ENCODE data around the gene ZXDC. TPM values are rescaled to one million over a fixed set of nuclear protein-coding genes. Genes with fewer than 3 reads are reported as not detected.
A peak's percentile ranks its signal among the peaks of the same experiment; 100 is the strongest.

The ZXDC gene
- total and polyA plus RNA-seq, 9 of the 15 experiments (the other 6 are each of a cell fraction or from before 2014, with no cell fraction given), result 0.59 to 13.4 (median 7.3) TPM

DNA sequence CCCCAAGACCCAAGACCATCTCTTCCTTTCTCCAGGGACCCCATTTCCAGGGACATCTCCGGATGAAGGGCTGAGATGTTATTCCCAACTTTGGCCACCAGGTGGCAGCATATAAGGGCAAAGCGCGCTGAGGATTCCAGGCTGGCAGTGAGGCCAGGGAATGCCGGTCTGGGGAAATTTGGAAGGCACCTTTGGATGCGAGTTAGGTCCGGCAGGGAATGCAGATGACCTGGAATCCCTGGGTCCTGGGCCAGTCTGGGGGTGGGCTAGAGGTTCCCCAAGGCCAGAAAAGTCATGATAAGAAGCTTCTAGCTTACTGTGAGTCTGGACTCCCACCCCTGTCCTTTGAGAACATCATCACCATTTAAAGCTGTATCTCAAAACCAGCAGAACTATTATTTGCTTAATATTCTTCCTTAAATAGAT lies 46.7 kb upstream of the ZXDC start (continued):
- TF ChIP-seq REST (IDR thresholded peaks at IDR 0.05; ENCODE audit: borderline replicate concordance) (peak; percentile 55; the same call in 1 of the 2 replicates), REST (CRISPR knock-in tag; IDR thresholded peaks at IDR 0.05; ENCODE audit: low read depth) (no peak), HMG20A (CRISPR knock-in tag; conservative IDR thresholded peaks at IDR 0.05) (no peak), NCOA1 (IDR thresholded peaks at IDR 0.05; ENCODE audit: low read depth) (no peak), RAD21 (CRISPR knock-in tag; conservative IDR thresholded peaks at IDR 0.05 in 1 of 2, IDR thresholded peaks at IDR 0.05 in 1 of 2) (peak; percentile 57 to 65)
